H1 (cell line): ENCODE measurements around the gene NEURL1. TPM values are rescaled to one million over a fixed set of nuclear protein-coding genes. Genes with fewer than 3 reads are reported as not detected.

Experiments
- ATF3 ChIP-seq: IDR thresholded peaks from 2 replicates; pipeline ENCODE4 v1.6.1; 2011; ENCODE audit warnings: low read depth, mild to moderate bottlenecking, low read length; ENCODE audit not compliant: insufficient read depth
- NRF1 ChIP-seq: IDR thresholded peaks from 2 replicates; pipeline ENCODE4 v1.6.1; 2011; ENCODE audit warnings: mild to moderate bottlenecking, low read depth, low read length, improper control_type of control experiment
- RXRA ChIP-seq: IDR thresholded peaks from 2 replicates; pipeline ENCODE4 v1.6.1; 2011; ENCODE audit warnings: low read depth, mild to moderate bottlenecking, low read length, moderate library complexity; ENCODE audit not compliant: insufficient read depth
- SP1 ChIP-seq: IDR thresholded peaks from 2 replicates; pipeline ENCODE4 v1.6.1; 2011; ENCODE audit warnings: low read depth, low read length
- SP2 ChIP-seq: IDR thresholded peaks from 2 replicates; pipeline ENCODE4 v1.6.1; 2012; ENCODE audit warnings: mild to moderate bottlenecking, low read length, inconsistent platforms
- TCF12 ChIP-seq: IDR thresholded peaks from 2 replicates; pipeline ENCODE4 v1.6.1; 2011; ENCODE audit warnings: low read depth, mild to moderate bottlenecking, low read length
- polyA plus RNA-seq, 7 experiments: library from polyadenylated mRNA; depleted of rRNA in 3 of 7; stranded (reverse) in 5 of 7; unstranded in 2 of 7; fragments of >200 nt in 5 of 7; fragments of 200-250 nt in 2 of 7; gene quantifications; 1 replicate in 5 of 7; 2 replicates in 1 of 7; 4 replicates in 1 of 7; pipeline versions ENCODE4 v1.2.1 to v1.2.3, GENCODE V29; 2011 to 2013; ENCODE audit warnings: missing spikeins in 2 of 7, mixed read lengths in 2 of 7
- total RNA-seq: library from RNA; stranded (reverse); fragmentation: NEBNext Ultra II Directional; extraction: Animal tissue kit (Norgen Biotek cat#: 25700); gene quantifications from 2 replicates; pipeline ENCODE4 v1.2.1, GENCODE V29; 2021

The NEURL1 gene
- total and polyA plus RNA-seq, 2 of the 8 experiments (the other 6 are each of a cell fraction or from before 2014, with no cell fraction given), result 0.54 to 0.58 TPM

- TF ChIP-seq ATF3, result no peak
- TF ChIP-seq RXRA, result no peak
- no peak for TF ChIP-seq SP2
- TF ChIP-seq NRF1, result no peak
- TF ChIP-seq SP1, result no peak
- no peak for TF ChIP-seq TCF12
Observed at GRCh38 chr10:103457176-103457712, 36.3 kb upstream of the NEURL1 start (continued).
